Neural progenitor cell (in vitro differentiated cells): ENCODE results near the gene CRIP1. TPM values are rescaled to one million over a fixed set of nuclear protein-coding genes. Genes with fewer than 3 reads are reported as not detected.

Source experiments
- DNase-seq: peaks from one replicate; pipeline ENCODE4 v3.0.0-alpha.2; 2016; ENCODE audit warnings: low spot score
- H2AFZ ChIP-seq: fragments of 200-600 bp; sonication (generic); replicated peaks from 2 replicates; pipeline ENCODE4 v1.6.1; 2016; ENCODE audit warnings: antibody characterized with exemption
- H3F3A ChIP-seq: fragments of 200-600 bp; sonication (generic); 2 replicates; pipeline ENCODE4 v1.6.1; 2016; ENCODE audit warnings: antibody characterized with exemption, low read depth
- H3K27ac ChIP-seq: fragments of 200-600 bp; sonication (generic); 2 replicates; pipeline ENCODE4 v1.5.1; 2016; ENCODE audit warnings: mild to moderate bottlenecking
- H3K27me3 ChIP-seq: fragments of 200-600 bp; sonication (generic); 2 replicates; pipeline ENCODE4 v1.6.1; 2016; ENCODE audit warnings: mild to moderate bottlenecking, moderate library complexity
- H3K36me3 ChIP-seq: fragments of 200-600 bp; sonication (generic); 2 replicates; pipeline ENCODE4 v1.5.1; 2016
- H3K4me1 ChIP-seq: fragments of 200-600 bp; sonication (generic); 2 replicates; pipeline ENCODE4 v1.6.1; 2016; ENCODE audit warnings: mixed run types
- H3K4me2 ChIP-seq: fragments of 200-600 bp; sonication (generic); 2 replicates; pipeline ENCODE4 v1.6.1; 2016
- H3K4me3 ChIP-seq: fragments of 200-600 bp; sonication (generic); 2 replicates; pipeline ENCODE4 v1.5.1; 2016
- H3K79me2 ChIP-seq: fragments of 200-600 bp; sonication (generic); 2 replicates; pipeline ENCODE4 v1.6.1; 2016; ENCODE audit warnings: low read depth
- H3K9ac ChIP-seq: fragments of 200-600 bp; sonication (generic); 2 replicates; pipeline ENCODE4 v1.6.1; 2016
- H3K9me3 ChIP-seq: fragments of 200-600 bp; sonication (generic); 2 replicates; pipeline ENCODE4 v1.5.1; 2016; ENCODE audit warnings: low read depth
- H4K20me1 ChIP-seq: fragments of 200-600 bp; sonication (generic); 2 replicates; pipeline ENCODE4 v1.6.1; 2016; ENCODE audit warnings: low read depth
- H3K27ac Mint-ChIP-seq: 3 replicates; pipeline ENCODE4 v1.8.0; 2021; ENCODE audit warnings: mixed read lengths
- H3K27me3 Mint-ChIP-seq: 2 replicates; pipeline ENCODE4 v1.8.0; 2022; ENCODE audit warnings: low read depth, mild to moderate bottlenecking, inconsistent platforms, moderate library complexity, mixed read lengths; ENCODE audit not compliant: insufficient read depth
- H3K36me3 Mint-ChIP-seq: 3 replicates; pipeline ENCODE4 v1.8.0; 2021; ENCODE audit warnings: mixed read lengths
- H3K4me1 Mint-ChIP-seq: 3 replicates; pipeline ENCODE4 v1.8.0; 2021; ENCODE audit warnings: mixed read lengths
- H3K4me3 Mint-ChIP-seq: 3 replicates; pipeline ENCODE4 v1.8.0; 2021; ENCODE audit warnings: mild to moderate bottlenecking, moderate library complexity, mixed read lengths
- H3K9me3 Mint-ChIP-seq: 3 replicates; pipeline ENCODE4 v1.8.0; 2020; ENCODE audit warnings: mixed read lengths
- CTCF ChIP-seq: fragments of 200-600 bp; sonication (generic); IDR thresholded peaks from 2 replicates; pipeline ENCODE4 v1.5.1; 2017; ENCODE audit warnings: antibody characterized with exemption, mild to moderate bottlenecking
- EZH2 ChIP-seq: fragments of 200-600 bp; sonication (generic); IDR thresholded peaks from 2 replicates; pipeline ENCODE4 v1.6.1; 2017; ENCODE audit warnings: antibody characterized with exemption, mild to moderate bottlenecking, moderate library complexity
- EZH2phosphoT487 ChIP-seq: fragments of 200-600 bp; sonication (generic); IDR thresholded peaks from 2 replicates; pipeline ENCODE4 v1.6.1; 2017; ENCODE audit warnings: antibody characterized with exemption
- total RNA-seq: library from RNA; depleted of rRNA; stranded (reverse); fragments of >200 nt; gene quantifications from 2 replicates; pipeline ENCODE4 v1.2.3, GENCODE V29; 2015; ENCODE audit warnings: low replicate concordance

CRIP1 gene
- total RNA-seq, 1 donor from 2014 or later: not detected

- Histone ChIP-seq H3K36me3 (no peaks in the 10 kb centered on the region), H4K20me1 (no peaks in the 10 kb centered on the region), H3K79me2 (no peaks in the 10 kb centered on the region), H3F3A (no peaks in the 10 kb centered on the region), H3K9me3 (no peaks in the 10 kb centered on the region), H3K4me1 (no peaks in the 10 kb centered on the region), H3K27me3 (peaks cover 27% of the 10 kb centered on the region), H2AFZ (no peak overlapping the region), H3K27ac (no peak overlapping the region), H3K4me2 (no peak overlapping the region), H3K9ac (no peak overlapping the region), H3K4me3 (no peak overlapping the region)
- H3K4me3 Mint-ChIP-seq: no peak overlapping the region
- no peak for DNase-seq
- no peaks in the 10 kb centered on the region for H3K36me3 Mint-ChIP-seq
- no peak overlapping the region for H3K27ac Mint-ChIP-seq
- H3K9me3 Mint-ChIP-seq: no peaks in the 10 kb centered on the region
- H3K4me1 Mint-ChIP-seq: peaks cover 4% of the 10 kb centered on the region
- peaks cover 26% of the 10 kb centered on the region for H3K27me3 Mint-ChIP-seq
- TF ChIP-seq EZH2 (no peak), EZH2phosphoT487 (no peak), CTCF (no peak)
Measured at GRCh38 chr14:105534586-105534985, 47.9 kb downstream of the CRIP1 start.

- peaks cover 31% of the 10 kb centered on the region for H3K27me3 Mint-ChIP-seq
- peaks cover 4% of the 10 kb centered on the region for H3K4me1 Mint-ChIP-seq
- H4K20me1 ChIP-seq: no peaks in the 10 kb centered on the region
- H3K9me3 Mint-ChIP-seq: no peaks in the 10 kb centered on the region
- no peak overlapping the region for H3K4me3 ChIP-seq
- no peak for DNase-seq
- no peak overlapping the region for H3K27ac ChIP-seq
- no peak overlapping the region for H2AFZ ChIP-seq
- H3K9me3 ChIP-seq: no peaks in the 10 kb centered on the region
- no peaks in the 10 kb centered on the region for H3K36me3 Mint-ChIP-seq
- no peak overlapping the region for H3K9ac ChIP-seq
- H3K27me3 ChIP-seq: peaks cover 27% of the 10 kb centered on the region
- H3K4me2 ChIP-seq: no peak overlapping the region
- no peaks in the 10 kb centered on the region for H3K79me2 ChIP-seq
- H3K4me3 Mint-ChIP-seq: no peak overlapping the region
- TF ChIP-seq EZH2 (no peak), EZH2phosphoT487 (no peak), CTCF (no peak)
- no peaks in the 10 kb centered on the region for H3K36me3 ChIP-seq
- no peak overlapping the region for H3K27ac Mint-ChIP-seq
- no peaks in the 10 kb centered on the region for H3F3A ChIP-seq
- no peaks in the 10 kb centered on the region for H3K4me1 ChIP-seq
Measured at GRCh38 chr14:105536051-105536450, 49.4 kb downstream of the CRIP1 start.

- no peaks in the 10 kb centered on the region for H3F3A ChIP-seq
- H3K4me1 ChIP-seq: no peaks in the 10 kb centered on the region
- H3K9me3 ChIP-seq: no peaks in the 10 kb centered on the region
- Mint-ChIP-seq H3K4me3 (no peak overlapping the region), H3K9me3 (no peaks in the 10 kb centered on the region), H3K27me3 (peaks cover 32% of the 10 kb centered on the region), H3K27ac (no peak overlapping the region), H3K4me1 (peaks cover 4% of the 10 kb centered on the region), H3K36me3 (no peaks in the 10 kb centered on the region)
- no peaks in the 10 kb centered on the region for H3K36me3 ChIP-seq
- TF ChIP-seq CTCF: no peak
- no peak for TF ChIP-seq EZH2
- no peak for TF ChIP-seq EZH2phosphoT487
- H3K79me2 ChIP-seq: no peaks in the 10 kb centered on the region
- H3K9ac ChIP-seq: no peak overlapping the region
- no peak overlapping the region for H3K4me3 ChIP-seq
- DNase-seq: no peak
- no peak overlapping the region for H3K4me2 ChIP-seq
- no peaks in the 10 kb centered on the region for H4K20me1 ChIP-seq
- peaks cover 27% of the 10 kb centered on the region for H3K27me3 ChIP-seq
- H2AFZ ChIP-seq: no peak overlapping the region
- H3K27ac ChIP-seq: no peak overlapping the region
Measured at GRCh38 chr14:105536691-105537579, 50.2 kb downstream of the CRIP1 start.
